A549 (cell line): ENCODE measurements around the gene ASTE1. TPM values are rescaled to one million over a fixed set of nuclear protein-coding genes. Genes with fewer than 3 reads are reported as not detected.

Experiments used
- ATAC-seq, 2 experiments: fragments of 200-7000 bp in 1 of 2; fragments of >200 bp in 1 of 2; cut with Nextera tagmentation in 1 of 2; cut with Tn5 transposase in 1 of 2; 3 replicates each; pipeline versions ENCODE4 v1.8.0 to v1.9.1; 2018 to 2020; ENCODE audit warnings: mild to moderate bottlenecking in 1 of 2, moderate library complexity in 1 of 2
- CTCF ChIA-PET: fragments of 300-600 bp; sonication (Branson Sonifier 250); formaldehyde crosslinking; extraction: SDS; loops from one replicate; lab custom pipeline; 2021; ENCODE audit warnings: antibody characterized with exemption, inconsistent platforms; lab: Yijun Ruan, JAX
- POLR2A ChIA-PET: fragments of 350-600 bp; formaldehyde crosslinking; extraction: SDS; loops from one replicate; lab custom pipeline; 2021; ENCODE audit warnings: antibody characterized with exemption, inconsistent platforms; lab: Yijun Ruan, JAX
- DNase-seq, 2 experiments: peaks; one replicate each; pipeline versions ENCODE4 v3.0.0 to v3.0.0-alpha.2; 2011 to 2016; ENCODE audit warnings: low read depth in 1 of 2, low spot score in 1 of 2
- FAIRE-seq: peaks from 2 replicates; lab custom pipeline; 2011; peaks lifted over from hg19 to GRCh38; lab: Jason Lieb, UNC
- H3K27ac ChIP-seq, 2 experiments: fragments of >200 bp; sonication (Bioruptor Twin); formaldehyde crosslinking; 3 replicates each; pipeline ENCODE4 v1.5.1; 2016 to 2017
- H3K4me1 ChIP-seq: fragments of >200 bp; sonication (Bioruptor Twin); formaldehyde crosslinking; 3 replicates; pipeline ENCODE4 v1.6.1; 2016
- H3K4me2 ChIP-seq: fragments of >200 bp; sonication (Bioruptor Twin); formaldehyde crosslinking; 3 replicates; pipeline ENCODE4 v1.6.1; 2016
- H3K4me3 ChIP-seq: fragments of >200 bp; sonication (Bioruptor Twin); formaldehyde crosslinking; 3 replicates; pipeline ENCODE4 v1.5.1; 2016
- H3K9me3 ChIP-seq: fragments of >200 bp; sonication (Bioruptor Twin); formaldehyde crosslinking; 3 replicates; pipeline ENCODE4 v1.6.1; 2016
- CBX2 ChIP-seq: fragments of 200-600 bp; sonication (generic); IDR thresholded peaks from 2 replicates; pipeline ENCODE4 v1.6.1; 2016; ENCODE audit warnings: low read depth, mild to moderate bottlenecking, borderline replicate concordance
- CEBPB ChIP-seq, 2 experiments: fragments of >200 bp in 1 of 2; sonication (Bioruptor Twin) in 1 of 2; formaldehyde crosslinking in 1 of 2; IDR thresholded peaks; 2 replicates each; pipeline ENCODE4 v1.6.1; 2012 to 2016
- EHF ChIP-seq: fragments of 250-450 bp; sonication (Bioruptor Pico); IDR thresholded peaks from 2 replicates; pipeline ENCODE4 v1.5.0; 2020; ENCODE audit warnings: mild to moderate bottlenecking
- EHMT2 ChIP-seq: fragments of 200-600 bp; sonication (generic); IDR thresholded peaks from 2 replicates; pipeline ENCODE4 v1.6.1; 2016; ENCODE audit warnings: antibody characterized with exemption, low read depth, mild to moderate bottlenecking, moderate library complexity
- EP300 ChIP-seq, 2 experiments: fragments of >200 bp; sonication (Bioruptor Twin); formaldehyde crosslinking; IDR thresholded peaks; 2 replicates in 1 of 2; 3 replicates in 1 of 2; pipeline ENCODE4 v1.6.1; 2016 to 2017
- ESRRA ChIP-seq: fragments of 150-350 bp; IDR thresholded peaks from 2 replicates; pipeline ENCODE4 v1.6.1; 2014; ENCODE audit warnings: mild to moderate bottlenecking, low read length, borderline replicate concordance
- FOSB ChIP-seq: fragments of 250-450 bp; sonication (Bioruptor Pico); IDR thresholded peaks from 2 replicates; pipeline ENCODE4 v1.5.0; 2020; ENCODE audit warnings: mild to moderate bottlenecking, moderate library complexity
- FOXS1 ChIP-seq: fragments of 250-450 bp; sonication (Bioruptor Pico); IDR thresholded peaks from 2 replicates; pipeline ENCODE4 v1.5.0; 2020; ENCODE audit warnings: mild to moderate bottlenecking, moderate library complexity
- HEYL ChIP-seq: fragments of 250-450 bp; sonication (Bioruptor Pico); IDR thresholded peaks from 2 replicates; pipeline ENCODE4 v1.8.0; 2021; ENCODE audit warnings: mild to moderate bottlenecking, moderate library complexity
- HOXB5 ChIP-seq: fragments of 250-450 bp; sonication (Bioruptor Pico); IDR thresholded peaks from 2 replicates; pipeline ENCODE4 v1.5.0; 2020; ENCODE audit warnings: mild to moderate bottlenecking, moderate library complexity
- JUNB ChIP-seq: fragments of >200 bp; sonication (Bioruptor Twin); formaldehyde crosslinking; IDR thresholded peaks from 2 replicates; pipeline ENCODE4 v1.6.1; 2016
- KDM5A ChIP-seq: fragments of 200-600 bp; sonication (generic); IDR thresholded peaks from 2 replicates; pipeline ENCODE4 v1.6.1; 2016; ENCODE audit warnings: antibody characterized with exemption, mild to moderate bottlenecking
- POLR2AphosphoS2 ChIP-seq: conservative IDR thresholded peaks from 2 replicates; pipeline ENCODE4 v1.6.1; 2012; ENCODE audit warnings: low read length, improper control_type of control experiment, inconsistent platforms
- RFX5 ChIP-seq: fragments of 450-650 bp; IDR thresholded peaks from 2 replicates; pipeline ENCODE4 v1.7.1; 2014; ENCODE audit warnings: antibody characterized with exemption, mild to moderate bottlenecking, moderate library complexity
- SMC3 ChIP-seq: fragments of >200 bp; sonication (Bioruptor Twin); formaldehyde crosslinking; IDR thresholded peaks from 3 replicates; pipeline ENCODE4 v1.6.1; 2018; ENCODE audit warnings: inconsistent platforms
- SREBF2 ChIP-seq: fragments of 450-650 bp; IDR thresholded peaks from 2 replicates; pipeline ENCODE4 v1.6.1; 2014; ENCODE audit warnings: mild to moderate bottlenecking, moderate library complexity
- TP53 ChIP-seq: fragments of 250-450 bp; sonication (Bioruptor Pico); IDR thresholded peaks from 2 replicates; pipeline ENCODE4 v1.5.0; 2021; ENCODE audit warnings: mild to moderate bottlenecking, moderate library complexity
- ZNF302 ChIP-seq: fragments of 250-450 bp; sonication (Bioruptor Pico); IDR thresholded peaks from 2 replicates; pipeline ENCODE4 v1.9.0; 2021; ENCODE audit warnings: inconsistent platforms, mild to moderate bottlenecking, moderate library complexity
- WGBS: methylation state at CpG from one replicate; pipeline ENCODE4 v1.1.6; 2017; ENCODE audit errors: missing lambda C conversion rate; 5-methylcytosine and 5-hydroxymethylcytosine counted together
- polyA plus RNA-seq, 4 experiments: library from polyadenylated mRNA; depleted of rRNA in 3 of 4; stranded (reverse); fragments of >200 nt; fragmentation: RNase III in 1 of 4; extraction: RNeasy Plus Mini Kit Qiagen cat#74134 plus additional on column Dnase treatment in 1 of 4; gene quantifications; 2 replicates in 3 of 4; 3 replicates in 1 of 4; pipeline ENCODE4 v1.2.3, GENCODE V29; 2011 to 2017
- TF ChIP-seq, protein P1 (sequence below): fragments of >200 bp; sonication (Bioruptor Twin); formaldehyde crosslinking; IDR thresholded peaks from 3 replicates; pipeline ENCODE4 v1.5.1; 2016
- TF ChIP-seq, protein P2 (sequence below): IDR thresholded peaks from 2 replicates; pipeline ENCODE4 v1.6.1; 2012; ENCODE audit warnings: low read depth, borderline replicate concordance
- TF ChIP-seq, protein P3 (sequence below): fragments of 200-600 bp; sonication (generic); IDR thresholded peaks from 2 replicates; pipeline ENCODE4 v1.6.1; 2016; ENCODE audit warnings: antibody characterized with exemption, mild to moderate bottlenecking, moderate library complexity
- TF ChIP-seq, protein P4 (sequence below): fragments of >200 bp; sonication (Bioruptor Twin); formaldehyde crosslinking; IDR thresholded peaks from 2 replicates; pipeline ENCODE4 v1.6.1; 2016

ASTE1 gene
- polyA plus RNA-seq, 2 of the 4 experiments (the other 2 are of a cell fraction) = 3.6 to 6.9 TPM

DNA sequence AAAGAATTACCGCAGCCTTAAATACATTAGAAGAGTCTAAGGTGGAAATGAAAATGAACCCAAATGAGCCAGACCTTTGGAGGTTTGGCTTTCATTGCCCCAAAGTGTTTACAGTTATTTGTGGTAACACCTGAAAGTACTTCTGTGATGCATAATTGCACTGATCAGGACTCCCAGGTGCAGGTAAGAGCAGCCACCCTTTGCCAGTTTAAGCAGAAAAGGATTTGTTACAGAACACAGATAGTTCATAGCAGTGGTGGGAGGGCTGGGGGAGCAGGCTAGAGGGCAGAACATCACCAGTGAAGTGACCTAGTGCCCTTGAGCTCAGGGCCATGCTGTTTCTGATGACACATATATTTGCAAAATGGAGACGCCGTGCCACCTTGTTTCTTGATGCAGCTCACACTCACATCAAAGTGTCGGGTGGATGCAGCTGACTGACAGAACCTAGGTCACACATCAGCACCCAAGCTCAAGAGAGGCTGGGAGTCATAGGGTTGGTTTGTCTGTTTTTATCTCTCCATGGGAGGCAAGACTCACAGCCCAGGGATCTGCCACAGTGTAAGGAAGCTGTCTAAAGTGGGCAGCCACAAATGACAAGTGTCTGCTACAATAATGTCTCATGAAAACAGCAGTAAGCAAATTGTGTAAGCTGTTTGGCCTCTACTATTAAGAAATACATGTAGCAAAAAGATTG is 49.2 kb upstream of the ASTE1 start:
- ChIA-PET CTCF (no interaction called here), POLR2A (no interaction called here)
- H3K9me3 ChIP-seq = no peaks in the 10 kb centered on the region
- ATAC-seq = no peak
- H3K4me1 ChIP-seq = no peaks in the 10 kb centered on the region
- DNase-seq = no peak
- WGBS = 65% methylated on average over 4 of the region's 4 CpGs
- no peak for FAIRE-seq
- TF ChIP-seq SREBF2 (no peak), CBX2 (no peak), EHMT2 (no peak), HEYL (CRISPR knock-in tag) (no peak), RFX5 (no peak), JUNB (no peak)
- TF ChIP-seq, protein P1, sequence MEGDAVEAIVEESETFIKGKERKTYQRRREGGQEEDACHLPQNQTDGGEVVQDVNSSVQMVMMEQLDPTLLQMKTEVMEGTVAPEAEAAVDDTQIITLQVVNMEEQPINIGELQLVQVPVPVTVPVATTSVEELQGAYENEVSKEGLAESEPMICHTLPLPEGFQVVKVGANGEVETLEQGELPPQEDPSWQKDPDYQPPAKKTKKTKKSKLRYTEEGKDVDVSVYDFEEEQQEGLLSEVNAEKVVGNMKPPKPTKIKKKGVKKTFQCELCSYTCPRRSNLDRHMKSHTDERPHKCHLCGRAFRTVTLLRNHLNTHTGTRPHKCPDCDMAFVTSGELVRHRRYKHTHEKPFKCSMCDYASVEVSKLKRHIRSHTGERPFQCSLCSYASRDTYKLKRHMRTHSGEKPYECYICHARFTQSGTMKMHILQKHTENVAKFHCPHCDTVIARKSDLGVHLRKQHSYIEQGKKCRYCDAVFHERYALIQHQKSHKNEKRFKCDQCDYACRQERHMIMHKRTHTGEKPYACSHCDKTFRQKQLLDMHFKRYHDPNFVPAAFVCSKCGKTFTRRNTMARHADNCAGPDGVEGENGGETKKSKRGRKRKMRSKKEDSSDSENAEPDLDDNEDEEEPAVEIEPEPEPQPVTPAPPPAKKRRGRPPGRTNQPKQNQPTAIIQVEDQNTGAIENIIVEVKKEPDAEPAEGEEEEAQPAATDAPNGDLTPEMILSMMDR = no peak
- H3K27ac ChIP-seq = no peak overlapping the region
- no peak overlapping the region for H3K4me2 ChIP-seq
- H3K4me3 ChIP-seq = no peak overlapping the region

DNA sequence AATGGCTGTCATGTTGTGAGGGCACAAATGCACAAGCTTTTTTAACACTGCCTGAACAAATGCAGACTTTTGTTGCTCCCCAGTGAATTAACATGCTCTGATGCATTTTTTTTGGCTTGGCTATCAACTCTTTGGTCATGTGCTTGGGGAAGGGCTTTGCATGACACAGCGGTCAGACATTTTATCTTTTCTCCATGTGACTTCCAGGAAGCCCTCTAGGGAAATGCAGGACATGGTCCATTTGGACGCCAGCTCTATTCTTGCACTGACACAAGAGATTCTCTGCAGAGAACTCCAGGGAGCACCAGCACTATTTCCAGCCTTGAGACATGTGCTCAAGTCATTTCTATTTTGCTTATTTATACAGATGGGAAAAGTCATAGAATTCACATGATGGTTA is 46.2 kb upstream of the ASTE1 start:
- no peak overlapping the region for H3K27ac ChIP-seq
- no peak for ATAC-seq
- CTCF ChIA-PET = interaction anchor here (0.9 kb wide), 1 partner anchor 962 kb away, joined by 3 read pairs; the partner anchor contains the start of gene CPNE4
- H3K4me1 ChIP-seq = no peaks in the 10 kb centered on the region
- H3K4me2 ChIP-seq = no peak overlapping the region
- TF ChIP-seq HOXB5 (CRISPR knock-in tag) (no peak), POLR2AphosphoS2 (no peak), JUNB (no peak), SREBF2 (no peak), FOXS1 (no peak), SMC3 (no peak), EP300 (IDR thresholded peaks at IDR 0.05) (no peak), TP53 (CRISPR knock-in tag) (no peak), FOSB (no peak), ESRRA (no peak), CEBPB (IDR thresholded peaks at IDR 0.05) (no peak), RFX5 (no peak), ZNF302 (CRISPR knock-in tag) (no peak), HEYL (CRISPR knock-in tag) (no peak), EHF (CRISPR knock-in tag) (no peak), KDM5A (no peak)
- TF ChIP-seq, protein P2, sequence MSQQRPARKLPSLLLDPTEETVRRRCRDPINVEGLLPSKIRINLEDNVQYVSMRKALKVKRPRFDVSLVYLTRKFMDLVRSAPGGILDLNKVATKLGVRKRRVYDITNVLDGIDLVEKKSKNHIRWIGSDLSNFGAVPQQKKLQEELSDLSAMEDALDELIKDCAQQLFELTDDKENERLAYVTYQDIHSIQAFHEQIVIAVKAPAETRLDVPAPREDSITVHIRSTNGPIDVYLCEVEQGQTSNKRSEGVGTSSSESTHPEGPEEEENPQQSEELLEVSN = no peak
- TF ChIP-seq, protein P3, sequence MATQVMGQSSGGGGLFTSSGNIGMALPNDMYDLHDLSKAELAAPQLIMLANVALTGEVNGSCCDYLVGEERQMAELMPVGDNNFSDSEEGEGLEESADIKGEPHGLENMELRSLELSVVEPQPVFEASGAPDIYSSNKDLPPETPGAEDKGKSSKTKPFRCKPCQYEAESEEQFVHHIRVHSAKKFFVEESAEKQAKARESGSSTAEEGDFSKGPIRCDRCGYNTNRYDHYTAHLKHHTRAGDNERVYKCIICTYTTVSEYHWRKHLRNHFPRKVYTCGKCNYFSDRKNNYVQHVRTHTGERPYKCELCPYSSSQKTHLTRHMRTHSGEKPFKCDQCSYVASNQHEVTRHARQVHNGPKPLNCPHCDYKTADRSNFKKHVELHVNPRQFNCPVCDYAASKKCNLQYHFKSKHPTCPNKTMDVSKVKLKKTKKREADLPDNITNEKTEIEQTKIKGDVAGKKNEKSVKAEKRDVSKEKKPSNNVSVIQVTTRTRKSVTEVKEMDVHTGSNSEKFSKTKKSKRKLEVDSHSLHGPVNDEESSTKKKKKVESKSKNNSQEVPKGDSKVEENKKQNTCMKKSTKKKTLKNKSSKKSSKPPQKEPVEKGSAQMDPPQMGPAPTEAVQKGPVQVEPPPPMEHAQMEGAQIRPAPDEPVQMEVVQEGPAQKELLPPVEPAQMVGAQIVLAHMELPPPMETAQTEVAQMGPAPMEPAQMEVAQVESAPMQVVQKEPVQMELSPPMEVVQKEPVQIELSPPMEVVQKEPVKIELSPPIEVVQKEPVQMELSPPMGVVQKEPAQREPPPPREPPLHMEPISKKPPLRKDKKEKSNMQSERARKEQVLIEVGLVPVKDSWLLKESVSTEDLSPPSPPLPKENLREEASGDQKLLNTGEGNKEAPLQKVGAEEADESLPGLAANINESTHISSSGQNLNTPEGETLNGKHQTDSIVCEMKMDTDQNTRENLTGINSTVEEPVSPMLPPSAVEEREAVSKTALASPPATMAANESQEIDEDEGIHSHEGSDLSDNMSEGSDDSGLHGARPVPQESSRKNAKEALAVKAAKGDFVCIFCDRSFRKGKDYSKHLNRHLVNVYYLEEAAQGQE = no peak
- TF ChIP-seq, protein P4, sequence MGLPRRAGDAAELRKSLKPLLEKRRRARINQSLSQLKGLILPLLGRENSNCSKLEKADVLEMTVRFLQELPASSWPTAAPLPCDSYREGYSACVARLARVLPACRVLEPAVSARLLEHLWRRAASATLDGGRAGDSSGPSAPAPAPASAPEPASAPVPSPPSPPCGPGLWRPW = no peak
- TF ChIP-seq, all 56 proteins: peak for 0
- 69% methylated on average over 2 of the region's 2 CpGs for WGBS
- Histone ChIP-seq H3K4me3 (no peak overlapping the region), H3K9me3 (no peaks in the 10 kb centered on the region)
- FAIRE-seq = no peak
- DNase-seq = no peak
- POLR2A ChIA-PET = no interaction called here
